ENCODE results near the gene KRTAP9-6.

DNA sequence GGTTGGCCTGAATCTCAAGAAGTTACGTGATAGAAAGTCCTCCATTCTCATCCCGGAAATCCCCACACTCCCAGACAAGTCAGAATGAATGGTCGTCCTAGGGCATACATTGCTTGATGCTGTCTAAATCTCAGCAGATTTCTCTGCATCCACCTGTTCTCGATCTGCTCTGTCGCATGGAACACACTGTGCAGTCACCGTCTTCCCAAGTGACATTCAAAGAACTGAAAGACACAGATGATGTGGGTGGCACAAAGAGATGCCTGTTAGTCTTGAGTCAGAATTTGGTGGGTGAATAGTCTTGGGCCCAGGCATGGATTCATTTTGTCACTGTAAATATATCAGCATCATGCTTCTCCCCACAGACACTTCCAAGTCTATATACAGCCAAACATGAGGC is 33.4 kb upstream of the KRTAP9-6 start:
- TF ChIP-seq, protein P1, sequence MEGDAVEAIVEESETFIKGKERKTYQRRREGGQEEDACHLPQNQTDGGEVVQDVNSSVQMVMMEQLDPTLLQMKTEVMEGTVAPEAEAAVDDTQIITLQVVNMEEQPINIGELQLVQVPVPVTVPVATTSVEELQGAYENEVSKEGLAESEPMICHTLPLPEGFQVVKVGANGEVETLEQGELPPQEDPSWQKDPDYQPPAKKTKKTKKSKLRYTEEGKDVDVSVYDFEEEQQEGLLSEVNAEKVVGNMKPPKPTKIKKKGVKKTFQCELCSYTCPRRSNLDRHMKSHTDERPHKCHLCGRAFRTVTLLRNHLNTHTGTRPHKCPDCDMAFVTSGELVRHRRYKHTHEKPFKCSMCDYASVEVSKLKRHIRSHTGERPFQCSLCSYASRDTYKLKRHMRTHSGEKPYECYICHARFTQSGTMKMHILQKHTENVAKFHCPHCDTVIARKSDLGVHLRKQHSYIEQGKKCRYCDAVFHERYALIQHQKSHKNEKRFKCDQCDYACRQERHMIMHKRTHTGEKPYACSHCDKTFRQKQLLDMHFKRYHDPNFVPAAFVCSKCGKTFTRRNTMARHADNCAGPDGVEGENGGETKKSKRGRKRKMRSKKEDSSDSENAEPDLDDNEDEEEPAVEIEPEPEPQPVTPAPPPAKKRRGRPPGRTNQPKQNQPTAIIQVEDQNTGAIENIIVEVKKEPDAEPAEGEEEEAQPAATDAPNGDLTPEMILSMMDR (IDR thresholded peaks at IDR 0.05): no peak
- TF ChIP-seq EZH2 (IDR thresholded peaks at IDR 0.05; ENCODE audit: borderline replicate concordance, insufficient read depth, low read depth, low read length, poor library complexity, severe bottlenecking): no peak
